Gastroesophageal sphincter (tissue), 4 donors: ENCODE measurements around the gene DEDD. TPM values are rescaled to one million over a fixed set of nuclear protein-coding genes. Genes with fewer than 3 reads are reported as not detected.
A peak's percentile ranks its signal among the peaks of the same experiment; 100 is the strongest.

Experiments used
- ATAC-seq: fragments of 150-250 bp; one replicate; pipeline ENCODE4 v1.9.1; 2016; ENCODE audit warnings: mild to moderate bottlenecking, moderate library complexity
- H3K27ac ChIP-seq, 4 donors: fragments of 200-600 bp; sonication (generic) in 3 of 4; 1 replicate in 3 of 4; 2 replicates in 1 of 4; pipeline ENCODE4 v1.5.1; 2016 to 2019
- H3K27me3 ChIP-seq: fragments of 200-600 bp; sonication (generic); one replicate; pipeline ENCODE4 v1.5.1; 2019
- H3K36me3 ChIP-seq, 2 donors: fragments of 200-600 bp; sonication (generic); one replicate each; pipeline ENCODE4 v1.5.1; 2019; ENCODE audit warnings: control low read depth in 1 of 2
- H3K4me1 ChIP-seq, 3 donors: fragments of 200-600 bp; sonication (generic); 1 replicate in 2 of 3; 2 replicates in 1 of 3; pipeline ENCODE4 v1.5.1; 2016 to 2019; ENCODE audit warnings: control low read depth in 2 of 3
- H3K4me3 ChIP-seq, 2 donors: fragments of 200-600 bp; sonication (generic); one replicate each; pipeline ENCODE4 v1.5.1; 2019; ENCODE audit warnings: mild to moderate bottlenecking in 1 of 2, moderate library complexity in 1 of 2
- H3K9me3 ChIP-seq, 3 donors: fragments of 200-600 bp; sonication (generic); one replicate each; pipeline ENCODE4 v1.5.1; 2017 to 2019; ENCODE audit warnings: control low read depth in 2 of 3
- CTCF ChIP-seq, 4 experiments: fragments of 200-600 bp in 2 of 4; fragments of 450-650 bp in 2 of 4; sonication (generic) in 1 of 4; IDR thresholded peaks; one replicate each; pipeline ENCODE4 v1.5.1; 2017 to 2019; ENCODE audit warnings: antibody characterized with exemption in 4 of 4, mild to moderate bottlenecking in 2 of 4, moderate library complexity in 2 of 4
- EP300 ChIP-seq: sonication (generic); formaldehyde crosslinking; IDR thresholded peaks from one replicate; pipeline ENCODE4 v1.6.1; 2017; ENCODE audit warnings: antibody characterized with exemption, mild to moderate bottlenecking
- POLR2A ChIP-seq, 2 donors: fragments of 450-650 bp; IDR thresholded peaks; one replicate each; pipeline ENCODE4 v1.6.1; 2017; ENCODE audit warnings: antibody characterized with exemption in 2 of 2, mild to moderate bottlenecking in 2 of 2, moderate library complexity in 1 of 2
- POLR2AphosphoS5 ChIP-seq: sonication (generic); formaldehyde crosslinking; IDR thresholded peaks from one replicate; pipeline ENCODE4 v1.6.1; 2017; ENCODE audit warnings: antibody characterized with exemption
- WGBS, 2 donors: methylation state at CpG; one replicate each; pipeline ENCODE4 v1.1.5; 2018; ENCODE audit warnings: low coverage in 1 of 2; 5-methylcytosine and 5-hydroxymethylcytosine counted together
- total RNA-seq, 4 donors: library from RNA; depleted of rRNA; stranded (reverse); fragments of >200 nt; gene quantifications; one replicate each; pipeline ENCODE4 v1.1.0, GENCODE V29; 2016

DEDD gene
- total RNA-seq, 4 donors from 2014 or later: 34.2 to 54.4 (median 41.7) TPM

- no peak for ATAC-seq
- no peak overlapping the region for H3K4me3 ChIP-seq
- no peak overlapping the region for H3K27ac ChIP-seq
- H3K36me3 ChIP-seq: peaks cover 0 to 67% of the 10 kb centered on the region in 2 donors
- H3K4me1 ChIP-seq: peaks cover 0 to 60% (median 16%) of the 10 kb centered on the region in 3 donors
- 94 to 100% methylated on average over 2 of the region's 2 CpGs for WGBS, 2 donors
- H3K9me3 ChIP-seq: no peaks in the 10 kb centered on the region
- no peak for TF ChIP-seq POLR2A (IDR thresholded peaks at IDR 0.05)
- no peak for TF ChIP-seq EP300
- TF ChIP-seq CTCF (IDR thresholded peaks at IDR 0.05): no peak
- H3K27me3 ChIP-seq: no peaks in the 10 kb centered on the region
Measured at GRCh38 chr1:161127649-161128048, 4.8 kb downstream of the DEDD start.

- peaks cover 0 to 78% of the 10 kb centered on the region in 2 donors for H3K36me3 ChIP-seq
- peaks cover 11 to 54% (median 18%) of the 10 kb centered on the region in 3 donors for H3K4me1 ChIP-seq
- H3K9me3 ChIP-seq: no peaks in the 10 kb centered on the region
- no peak overlapping the region for H3K27ac ChIP-seq
- H3K4me3 ChIP-seq: no peak overlapping the region
- TF ChIP-seq EP300 (no peak), CTCF (IDR thresholded peaks at IDR 0.05) (no peak), POLR2A (IDR thresholded peaks at IDR 0.05) (no peak), POLR2AphosphoS5 (no peak)
- H3K27me3 ChIP-seq: no peaks in the 10 kb centered on the region
- ATAC-seq: no peak
- WGBS, 2 donors: no CpG with 5 or more reads among the region's 6 CpGs
Measured at GRCh38 chr1:161122967-161123366, 9.5 kb downstream of the DEDD start.

GRCh38 chr1:161121834-161122233, 10.6 kb downstream of the DEDD start:
- H3K4me1 ChIP-seq: peaks cover 11 to 48% (median 16%) of the 10 kb centered on the region in 3 donors
- no peak overlapping the region for H3K27ac ChIP-seq
- no peak for ATAC-seq
- no peaks in the 10 kb centered on the region for H3K27me3 ChIP-seq
- H3K4me3 ChIP-seq: no peak overlapping the region
- H3K9me3 ChIP-seq: no peaks in the 10 kb centered on the region
- TF ChIP-seq CTCF (IDR thresholded peaks at IDR 0.05): no peak
- no peak for TF ChIP-seq POLR2A (IDR thresholded peaks at IDR 0.05)
- no peak for TF ChIP-seq POLR2AphosphoS5
- no peak for TF ChIP-seq EP300
- peaks cover 0 to 71% of the 10 kb centered on the region in 2 donors for H3K36me3 ChIP-seq
- 63 to 80% methylated on average over 2 to 4 of the region's 4 CpGs for WGBS, 2 donors

GRCh38 chr1:161121042-161121650, 11.3 kb downstream of the DEDD start:
- peaks cover 0 to 66% of the 10 kb centered on the region in 2 donors for H3K36me3 ChIP-seq

More at GRCh38 chr1:161121042-161121650, 11.3 kb downstream of the DEDD start:
- Histone ChIP-seq H3K4me1 (peaks cover 11 to 50% (median 23%) of the 10 kb centered on the region in 3 donors), H3K9me3 (no peaks in the 10 kb centered on the region), H3K27me3 (no peaks in the 10 kb centered on the region), H3K27ac (peak overlapping the region in 1 of 4 donors; percentile 14), H3K4me3 (no peak overlapping the region)
- no peak for ATAC-seq
- TF ChIP-seq EP300 (no peak), POLR2AphosphoS5 (no peak), CTCF (IDR thresholded peaks at IDR 0.05) (no peak), POLR2A (IDR thresholded peaks at IDR 0.05) (no peak)
- WGBS, 2 donors: 66 to 70% methylated on average over 2 to 3 of the region's 3 CpGs
